ENCODE data around the gene MT1M.
"Not testable (repeated sequence)": the region's sequence is repeated elsewhere in the genome, so short reads cannot be mapped to it uniquely, and the experiment has no call there.

Gene MT1M

GRCh38 chr16:56608876-56609462 is 23.5 kb upstream of the MT1M start:
- no peak for DNase-seq

- peak; percentile 96 to 99 for DNase-seq
Measured at GRCh38 chr16:56609463-56609921, 23.0 kb upstream of the MT1M start.

- peak; percentile 95 to 99 for DNase-seq
Measured at GRCh38 chr16:56610017-56610608, 22.3 kb upstream of the MT1M start.

GRCh38 chr16:56610609-56611111 is 21.8 kb upstream of the MT1M start:
- DNase-seq, result no peak

GRCh38 chr16:56611281-56611833 is 21.1 kb upstream of the MT1M start:
- no peak for DNase-seq

- DNase-seq, result no peak
Measured at GRCh38 chr16:56613706-56614105, 18.8 kb upstream of the MT1M start.

GRCh38 chr16:56614549-56614991 is 17.9 kb upstream of the MT1M start:
- no peak for DNase-seq

- no peak for DNase-seq
Measured at GRCh38 chr16:56615353-56615752, 17.1 kb upstream of the MT1M start.

GRCh38 chr16:56616608-56617211 is 15.7 kb upstream of the MT1M start:
- no peak for DNase-seq

- DNase-seq, result no peak
Measured at GRCh38 chr16:56617212-56618085, 15.0 kb upstream of the MT1M start.

- no peak for DNase-seq
Measured at GRCh38 chr16:56618138-56618537, 14.3 kb upstream of the MT1M start.

GRCh38 chr16:56620339-56620897 is 12.0 kb upstream of the MT1M start:
- DNase-seq, result no peak

GRCh38 chr16:56621665-56622445 is 10.6 kb upstream of the MT1M start:
- not testable (repeated sequence) for DNase-seq

GRCh38 chr16:56623184-56623583 is 9.3 kb upstream of the MT1M start:
- DNase-seq, result not testable (repeated sequence)

- peak in 1 of 2 donors; percentile 44 for DNase-seq
Measured at GRCh38 chr16:56623637-56624036, 8.8 kb upstream of the MT1M start.

- peak; percentile 56 to 74 for DNase-seq
Measured at GRCh38 chr16:56625140-56625942, 7.1 kb upstream of the MT1M start, which contains the start of gene MT1E. TSS of gene MT1E (plus strand) at chr16:56625781. CDS start at chr16:56625852, 71 bp downstream.

- DNase-seq, result peak in 1 of 2 donors; percentile 42
Measured at GRCh38 chr16:56625943-56626654, 6.4 kb upstream of the MT1M start.

GRCh38 chr16:56626685-56627084 is 5.8 kb upstream of the MT1M start:
- DNase-seq, result no peak

GRCh38 chr16:56628486-56629350 is 3.7 kb upstream of the MT1M start:
- DNase-seq, result peak in 1 of 2 donors; percentile 35

All from inflammatory macrophage treated with lipopolysaccharide for 1 hour (primary cell).